GM12878 (cell line): ENCODE results near the gene REEP3.

Experiments used
- BHLHE40 ChIP-seq, 2 experiments: fragments of 450-650 bp in 1 of 2; IDR thresholded peaks; 2 replicates each; pipeline ENCODE4 v1.6.1; 2011 to 2017; ENCODE audit warnings: low read depth in 2 of 2, borderline replicate concordance in 1 of 2, improper control_type of control experiment in 1 of 2, low read length in 1 of 2, mild to moderate bottlenecking in 1 of 2
- BRCA1 ChIP-seq: IDR thresholded peaks from 2 replicates; pipeline ENCODE4 v1.6.1; 2011; ENCODE audit warnings: low read depth, low read length, improper control_type of control experiment
- CTCF ChIP-seq, 3 experiments: IDR thresholded peaks in 2 of 3; conservative IDR thresholded peaks in 1 of 3; 2 replicates each; pipeline ENCODE4 v1.5.1; 2011; ENCODE audit warnings: low read depth in 3 of 3, low read length in 3 of 3, mild to moderate bottlenecking in 3 of 3, control low read depth in 2 of 3, moderate library complexity in 2 of 3, inconsistent platforms in 1 of 3, mixed read lengths in 1 of 3; ENCODE audit not compliant: control insufficient read depth in 2 of 3, insufficient read depth in 1 of 3; ENCODE audit errors: extremely low read depth in 1 of 3
- EP300 ChIP-seq, 2 experiments: fragments of 150-350 bp in 1 of 2; IDR thresholded peaks; 2 replicates each; pipeline ENCODE4 v1.6.1; 2011 to 2012; ENCODE audit warnings: low read depth in 2 of 2, low read length in 2 of 2, borderline replicate concordance in 1 of 2, improper control_type of control experiment in 1 of 2, inconsistent platforms in 1 of 2; ENCODE audit not compliant: control insufficient read depth in 1 of 2
- HDGF ChIP-seq: fragments of 450-650 bp; IDR thresholded peaks from 2 replicates; pipeline ENCODE4 v1.6.1; 2016; ENCODE audit warnings: antibody characterized with exemption
- MYC ChIP-seq: IDR thresholded peaks from 2 replicates; pipeline ENCODE4 v1.6.1; 2011; ENCODE audit warnings: mild to moderate bottlenecking, low read length, moderate library complexity, inconsistent platforms; ENCODE audit not compliant: insufficient read depth, insufficient replicate concordance, insufficient read length, severe bottlenecking
- NRF1 ChIP-seq: conservative IDR thresholded peaks from 2 replicates; pipeline ENCODE4 v1.6.1; 2011; ENCODE audit warnings: mild to moderate bottlenecking, low read depth, low read length, improper control_type of control experiment
- POLR2AphosphoS5 ChIP-seq: IDR thresholded peaks from 2 replicates; pipeline ENCODE4 v1.6.1; 2011; ENCODE audit warnings: mild to moderate bottlenecking, low read length, inconsistent platforms

- TF ChIP-seq EP300 (IDR thresholded peaks at IDR 0.05; ENCODE audit: borderline replicate concordance in 1 of 2, control insufficient read depth in 1 of 2, low read depth in 2 of 2, low read length in 2 of 2): no peak
- TF ChIP-seq CTCF (IDR thresholded peaks at IDR 0.05 in 2 of 3, conservative IDR thresholded peaks at IDR 0.05 in 1 of 3; ENCODE audit: control insufficient read depth in 2 of 3, extremely low read depth in 1 of 3, insufficient read depth in 1 of 3, low read depth in 3 of 3, low read length in 3 of 3): no peak
- TF ChIP-seq HDGF: no peak
- TF ChIP-seq NRF1: no peak
- no peak for TF ChIP-seq BRCA1
- no peak for TF ChIP-seq BHLHE40 (IDR thresholded peaks at IDR 0.05; ENCODE audit: borderline replicate concordance in 1 of 2, low read depth in 2 of 2, low read length in 1 of 2)
- no peak for TF ChIP-seq POLR2AphosphoS5
- TF ChIP-seq MYC: no peak
These were observed 150.2 kb downstream of the REEP3 start for GRCh38 chr10:63671317-63671937.
